ENCODE data around the gene RPRD1B.

The RPRD1B gene

DNA sequence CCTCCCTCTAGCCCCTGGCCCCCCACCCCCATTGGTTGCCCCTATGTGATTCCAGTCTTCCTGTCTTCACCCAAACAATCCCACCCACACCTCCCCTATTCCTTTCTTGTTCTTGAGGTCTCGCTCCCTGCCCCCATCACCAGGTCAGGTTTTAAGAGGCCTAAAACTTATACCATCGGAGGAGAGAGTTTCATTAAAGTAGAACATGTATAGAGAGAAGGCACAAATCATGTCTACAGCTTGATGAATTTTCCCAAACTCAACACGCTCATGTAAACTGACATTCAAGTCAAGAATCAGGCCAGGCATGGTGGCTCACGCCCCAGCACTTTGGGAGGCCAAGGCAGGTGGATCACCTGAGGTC, 87.1 kb downstream of the RPRD1B start:
- DNase-seq (ENCODE audit: low spot score): no peak

DNA sequence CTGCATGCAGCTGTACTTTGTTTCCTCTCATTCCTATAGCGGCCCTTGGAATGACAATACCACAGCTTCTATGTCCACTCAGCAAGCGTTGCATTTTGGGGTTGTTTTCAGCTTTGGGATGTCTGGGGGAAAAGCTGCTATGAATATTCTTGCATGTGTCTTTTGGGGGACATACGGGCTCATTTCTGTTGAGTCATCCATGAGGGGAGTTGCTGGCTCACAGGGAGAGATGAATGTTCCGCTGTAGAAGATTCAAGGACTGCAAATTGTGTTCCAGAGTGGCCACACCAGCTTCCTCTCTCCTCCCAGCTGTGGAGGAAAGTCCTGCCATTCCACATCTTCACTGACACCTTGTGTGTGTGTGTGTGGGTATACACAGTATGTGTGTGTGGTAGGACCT, 88.2 kb downstream of the RPRD1B start:
- no peak for DNase-seq (ENCODE audit: low spot score)

DNA sequence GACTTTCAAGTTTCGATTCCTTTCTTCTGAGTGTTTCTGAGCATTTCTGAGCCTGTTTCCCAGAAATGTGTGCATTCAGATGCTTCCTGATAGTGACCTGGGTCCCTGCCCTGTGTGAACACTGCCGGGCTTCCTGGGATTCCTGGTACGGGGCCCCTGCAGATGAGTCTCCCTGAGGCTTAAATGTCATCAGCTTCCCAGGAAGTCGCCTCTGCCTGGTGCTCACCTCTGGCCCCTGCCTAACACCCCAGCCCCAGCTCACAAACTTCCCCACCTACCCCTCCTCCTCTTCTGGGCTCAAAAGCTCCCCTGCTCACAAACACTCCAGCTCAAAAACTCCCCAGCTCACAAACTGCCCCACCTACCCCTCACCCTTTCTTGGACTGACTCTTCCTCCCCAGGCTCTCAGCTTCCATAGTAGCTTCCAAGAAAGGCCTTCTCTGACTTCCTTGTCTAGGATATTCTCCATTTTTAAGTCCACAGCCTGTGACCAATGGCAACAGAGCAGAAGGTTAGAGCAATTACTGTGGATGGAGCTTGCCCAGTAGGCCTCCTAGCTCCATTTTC, 89.6 kb downstream of the RPRD1B start:
- no peak for DNase-seq (ENCODE audit: low spot score)

DNA sequence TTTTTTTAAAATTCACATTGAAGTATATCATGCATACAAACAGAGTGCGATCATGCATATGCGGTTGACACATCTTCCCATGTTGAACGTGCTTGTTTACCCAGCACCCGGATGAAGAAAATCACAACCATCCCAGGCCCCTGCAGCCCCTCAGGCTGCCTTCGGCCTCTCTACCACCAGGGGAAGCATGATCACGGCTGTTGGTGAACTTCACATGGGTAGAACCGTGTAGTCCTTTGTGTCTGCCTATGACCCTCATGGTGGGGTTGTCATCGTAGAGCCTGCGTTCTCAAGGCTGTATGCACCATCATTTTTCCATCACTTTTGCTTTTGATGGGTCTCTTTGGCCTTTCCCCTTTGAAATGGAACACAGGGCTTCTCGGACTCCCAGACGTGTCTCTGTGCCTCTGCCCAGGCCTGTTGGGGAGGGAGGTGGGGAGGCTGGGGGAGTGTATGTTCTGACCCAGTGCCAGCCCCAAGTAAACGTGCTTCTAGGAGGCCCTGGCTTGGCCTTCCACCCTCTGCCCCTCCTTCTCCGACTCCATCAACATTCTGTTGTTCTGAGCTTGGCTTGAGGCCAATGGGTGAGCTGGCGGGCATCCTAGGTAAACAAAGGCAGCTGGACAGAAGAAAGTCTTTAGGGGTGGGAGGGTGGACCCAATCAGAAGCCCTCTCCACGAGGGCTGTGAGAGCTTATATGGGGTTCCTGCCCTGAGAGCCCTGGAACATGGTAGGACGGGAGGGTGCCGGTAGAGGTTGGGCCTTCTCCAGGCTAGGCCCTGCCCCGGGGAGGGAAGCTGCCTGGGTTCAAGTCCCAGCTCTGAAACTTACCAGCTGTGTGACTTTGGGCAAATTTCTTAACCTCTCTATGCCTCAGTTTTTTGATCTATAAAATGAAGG, 91.9 kb downstream of the RPRD1B start:
- peak; percentile 18 for DNase-seq (ENCODE audit: low spot score)

DNA sequence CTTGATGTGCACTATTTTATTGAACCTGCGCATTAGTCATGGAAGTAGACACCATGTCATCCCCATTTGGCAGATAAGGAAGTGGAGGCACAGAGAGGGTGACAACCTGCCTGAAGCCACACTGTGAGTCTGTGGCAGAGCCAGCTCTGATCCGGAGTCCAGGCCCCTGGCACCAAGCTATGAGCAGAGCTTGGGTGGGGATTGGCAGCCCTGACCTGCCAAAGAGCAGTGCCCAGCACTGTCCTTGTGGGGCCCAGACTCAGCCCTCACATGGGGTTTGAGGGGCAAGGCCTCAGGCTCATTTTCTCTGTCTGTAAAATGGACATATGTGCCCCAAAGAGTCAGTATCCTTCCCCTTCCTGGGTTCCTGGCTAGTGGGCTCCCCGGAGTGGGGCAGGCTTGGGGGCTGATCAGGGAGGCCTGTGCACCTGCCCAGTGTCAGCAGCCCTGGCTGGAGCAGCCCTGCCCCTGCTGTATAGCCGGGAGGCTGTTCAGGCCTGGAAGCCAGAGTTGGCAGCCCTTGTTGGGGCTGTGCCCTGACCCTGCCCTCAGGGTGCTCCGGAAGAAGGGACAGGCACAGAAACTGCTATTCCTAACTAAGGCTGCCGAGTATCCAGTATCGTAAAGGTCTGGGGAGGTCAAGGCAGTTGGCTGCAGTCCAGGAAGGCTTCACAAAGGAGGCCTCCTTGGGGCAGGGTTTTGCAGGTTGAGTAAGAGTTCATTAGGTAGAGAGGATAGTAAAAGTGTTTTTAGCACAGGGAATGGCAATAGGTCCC, 92.8 kb downstream of the RPRD1B start:
- DNase-seq (ENCODE audit: low spot score): no peak

DNA sequence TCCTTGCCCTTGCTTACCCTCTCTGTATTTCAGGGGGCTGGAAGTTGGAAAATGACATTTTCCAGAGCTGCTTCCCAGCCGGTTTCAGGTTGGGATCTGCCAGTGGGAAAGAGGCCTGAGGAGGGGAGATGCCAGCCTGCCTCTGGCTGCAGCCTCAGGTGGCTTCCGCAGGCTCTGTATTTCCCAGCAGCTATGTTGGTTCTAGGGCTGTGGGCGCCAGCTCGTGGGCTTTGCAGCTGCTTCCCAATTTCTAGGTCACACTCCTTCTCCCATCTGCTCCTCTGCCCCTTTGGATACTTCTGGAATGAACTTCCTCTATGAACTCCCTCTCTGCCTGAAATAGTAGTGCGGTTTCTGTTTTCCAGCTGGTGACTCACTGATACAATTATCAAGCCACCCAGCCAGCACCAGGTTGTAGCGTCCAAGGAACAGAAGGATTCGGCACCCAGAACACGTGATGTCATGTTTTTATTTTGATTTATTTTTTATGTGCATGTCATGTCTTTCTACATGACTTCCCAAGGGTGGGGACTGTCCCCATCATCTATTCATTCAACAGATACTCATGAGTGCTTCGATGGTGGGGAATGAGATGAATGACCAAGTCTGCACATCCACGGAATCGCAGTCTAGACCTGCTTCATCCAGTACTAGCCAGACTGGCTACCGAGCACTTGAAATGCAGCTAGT, 93.5 kb downstream of the RPRD1B start:
- no peak for DNase-seq (ENCODE audit: low spot score)

DNA sequence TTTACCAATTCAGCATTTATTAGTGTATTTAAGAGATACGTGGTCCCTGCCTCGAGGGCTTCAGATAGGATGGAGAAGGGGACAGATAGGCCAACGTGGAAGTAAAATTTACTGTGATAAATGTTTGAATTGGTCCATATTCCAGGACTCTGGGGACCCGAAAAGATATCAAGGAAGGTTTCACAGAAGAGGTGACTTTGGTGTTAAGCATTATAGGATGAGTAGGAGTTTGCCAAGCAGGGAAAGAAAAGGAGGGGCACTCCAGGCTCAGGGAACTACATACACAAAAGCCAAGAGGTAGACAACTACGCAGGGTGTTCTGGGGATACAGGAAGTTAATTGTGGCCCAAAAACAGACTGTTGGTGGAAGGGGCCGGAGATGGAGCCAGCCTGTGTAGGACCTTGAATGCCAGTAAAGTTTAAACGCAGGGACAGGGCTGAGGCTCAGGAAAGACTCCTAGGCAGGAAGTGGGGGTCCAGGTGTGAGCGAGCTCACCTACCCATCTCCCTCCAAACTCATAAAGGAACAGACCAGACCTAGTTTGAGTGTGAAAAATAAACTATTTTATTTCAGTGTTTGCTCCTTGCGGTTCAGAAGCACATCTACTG, 94.5 kb downstream of the RPRD1B start:
- DNase-seq (ENCODE audit: low spot score): no peak

DNA sequence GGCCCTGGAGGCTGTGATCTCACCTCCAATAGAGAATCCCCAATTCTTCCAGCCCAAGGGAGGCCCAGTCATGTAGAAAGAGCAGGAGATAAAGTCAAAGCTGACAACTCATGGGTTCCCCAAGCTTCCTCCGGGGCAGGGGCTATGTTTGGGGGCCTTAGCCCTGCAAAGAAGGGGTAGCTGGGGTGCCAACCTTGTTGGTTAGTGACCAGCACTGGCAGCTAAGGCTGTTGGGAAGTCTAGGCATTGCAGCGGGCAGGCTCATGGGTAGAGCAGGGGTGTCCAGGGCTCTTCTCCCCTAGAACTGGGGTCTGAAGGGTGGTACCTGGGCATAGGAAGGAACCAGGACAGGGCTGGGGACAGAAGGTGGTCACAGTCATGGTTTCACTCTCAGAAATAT, 95.1 kb downstream of the RPRD1B start:
- no peak for DNase-seq (ENCODE audit: low spot score)

DNA sequence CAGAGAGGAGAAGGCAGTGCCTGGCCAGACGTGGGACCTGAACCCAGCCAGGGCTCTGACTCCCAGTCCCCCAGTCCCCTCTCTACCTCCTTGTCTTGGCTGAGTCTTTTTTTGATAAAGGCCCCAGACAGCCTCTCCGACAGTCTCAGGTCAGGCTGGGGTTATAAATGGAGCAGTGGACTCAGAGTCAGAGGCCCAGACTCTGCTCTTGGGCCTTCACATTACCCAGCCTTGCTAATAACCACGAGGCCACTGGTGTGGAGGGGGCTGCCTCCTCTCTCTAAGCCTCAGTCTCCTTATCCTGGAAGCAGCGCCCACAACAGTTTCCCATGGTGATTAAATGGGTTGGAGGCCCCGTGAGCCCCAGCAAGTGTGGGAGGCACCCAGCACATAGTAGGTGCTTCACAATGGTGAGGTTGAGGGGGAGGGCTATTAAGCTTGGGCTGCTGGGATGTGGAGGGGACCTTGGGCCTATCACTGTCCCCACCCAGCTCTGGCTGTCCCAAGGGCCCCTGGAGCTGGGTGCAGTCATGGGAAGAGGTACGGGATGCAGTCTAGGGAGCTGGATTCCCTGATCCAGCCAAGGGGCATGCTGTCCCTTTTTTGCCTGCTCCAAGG, 95.8 kb downstream of the RPRD1B start:
- no peak for DNase-seq (ENCODE audit: low spot score)

DNA sequence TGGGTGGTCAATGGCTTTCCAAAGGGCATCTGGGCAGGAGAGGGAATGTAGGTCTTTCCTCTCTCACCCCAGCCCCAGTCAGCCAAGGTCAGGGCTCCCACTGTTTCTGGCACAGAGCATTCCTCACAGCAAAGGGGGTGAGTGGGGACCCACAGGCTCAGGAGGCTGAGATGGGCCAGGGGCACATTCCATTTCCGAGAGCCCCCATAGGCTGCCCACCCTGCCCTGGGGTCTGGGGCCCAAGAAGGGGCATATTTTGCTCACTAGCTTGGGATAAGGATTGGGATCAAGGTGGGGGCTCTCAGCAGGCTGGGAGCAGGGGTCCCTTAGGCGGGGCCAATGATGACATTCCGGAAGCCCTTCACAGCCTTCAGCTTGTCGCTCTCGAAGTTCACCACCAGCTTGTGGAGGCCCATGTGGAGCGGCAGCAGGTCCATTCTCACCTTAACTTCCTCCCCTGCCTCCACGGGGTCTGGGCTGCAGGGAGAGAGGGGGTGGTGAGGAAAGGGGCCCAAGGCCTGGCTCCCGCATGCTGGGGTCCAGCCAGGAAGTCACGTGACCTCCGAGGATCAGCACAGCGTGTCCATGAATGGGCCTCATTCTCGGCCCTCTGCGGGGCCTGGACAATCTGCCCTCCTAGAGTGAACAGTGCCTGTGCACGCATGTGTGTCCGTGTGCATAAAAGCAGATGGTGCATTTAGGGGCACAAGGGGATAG, 96.5 kb downstream of the RPRD1B start:
- DNase-seq (ENCODE audit: low spot score): no peak

DNA sequence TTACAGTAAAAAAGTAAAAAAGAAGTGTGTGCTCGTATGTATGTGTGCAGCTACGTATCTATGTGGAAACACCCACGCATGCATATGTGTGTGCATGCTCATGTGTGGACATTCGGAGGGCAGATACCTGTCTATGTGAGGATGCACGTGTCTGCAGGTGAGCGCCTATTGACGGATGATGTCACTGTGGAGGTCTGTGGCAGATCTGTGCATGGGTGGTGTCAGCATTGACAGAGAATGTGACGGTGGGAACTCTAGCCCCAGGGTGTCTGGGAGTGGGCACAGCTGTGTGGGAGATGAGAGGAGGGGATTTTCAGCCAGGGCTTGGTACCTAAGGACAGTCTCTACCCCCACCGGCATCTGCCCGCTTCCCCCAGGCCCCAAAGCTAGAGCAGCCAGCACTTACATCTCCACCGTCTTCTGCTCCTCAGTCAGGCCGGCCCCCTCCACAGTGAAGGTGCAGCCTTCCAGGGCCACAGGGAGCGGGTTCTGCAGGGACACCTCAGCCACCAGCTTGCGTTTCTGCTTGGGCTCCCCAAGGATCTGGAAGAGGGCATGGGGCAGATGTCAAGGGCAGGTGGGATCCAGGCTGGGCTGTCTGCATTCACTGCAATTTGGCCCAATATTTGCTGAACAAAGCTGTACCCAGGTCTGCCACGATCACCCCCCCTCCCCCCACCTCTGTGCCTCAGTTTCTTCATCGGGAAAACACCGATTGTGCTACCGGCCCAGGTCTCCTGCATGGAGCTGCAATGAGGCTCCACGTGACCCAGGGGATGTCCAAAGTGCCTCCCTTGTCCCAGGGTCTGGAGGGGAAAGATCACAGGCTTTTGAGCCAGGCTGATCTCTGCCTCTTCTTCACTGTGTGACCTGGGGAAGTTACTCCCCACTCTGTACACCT, 97.4 kb downstream of the RPRD1B start:
- DNase-seq (ENCODE audit: low spot score): no peak

DNA sequence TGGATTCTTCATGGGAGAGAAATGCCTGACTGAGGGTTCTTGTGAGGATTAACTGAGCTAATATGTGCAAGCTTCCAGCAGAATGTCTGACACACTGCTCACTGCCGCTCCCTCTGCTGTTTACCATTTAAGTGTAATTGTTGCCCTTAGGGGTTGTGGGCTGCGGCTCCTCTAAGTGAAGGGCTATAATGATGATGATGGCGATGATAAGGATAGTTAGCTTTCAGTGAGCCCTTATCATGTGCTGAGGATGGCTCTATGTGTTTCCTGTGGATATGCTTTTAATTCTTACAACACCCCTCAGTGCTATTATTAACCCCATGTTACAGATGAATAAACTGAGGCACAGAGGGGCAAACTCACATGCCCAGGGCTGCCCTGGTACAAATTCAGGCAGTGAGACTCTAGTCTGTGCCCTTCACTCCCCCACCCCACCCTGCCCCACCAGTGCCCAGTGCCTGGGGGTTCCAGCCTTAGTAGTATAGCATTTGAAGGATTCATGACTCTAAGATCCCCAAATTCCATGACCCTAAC, 98.1 kb downstream of the RPRD1B start:
- no peak for DNase-seq (ENCODE audit: low spot score)

DNA sequence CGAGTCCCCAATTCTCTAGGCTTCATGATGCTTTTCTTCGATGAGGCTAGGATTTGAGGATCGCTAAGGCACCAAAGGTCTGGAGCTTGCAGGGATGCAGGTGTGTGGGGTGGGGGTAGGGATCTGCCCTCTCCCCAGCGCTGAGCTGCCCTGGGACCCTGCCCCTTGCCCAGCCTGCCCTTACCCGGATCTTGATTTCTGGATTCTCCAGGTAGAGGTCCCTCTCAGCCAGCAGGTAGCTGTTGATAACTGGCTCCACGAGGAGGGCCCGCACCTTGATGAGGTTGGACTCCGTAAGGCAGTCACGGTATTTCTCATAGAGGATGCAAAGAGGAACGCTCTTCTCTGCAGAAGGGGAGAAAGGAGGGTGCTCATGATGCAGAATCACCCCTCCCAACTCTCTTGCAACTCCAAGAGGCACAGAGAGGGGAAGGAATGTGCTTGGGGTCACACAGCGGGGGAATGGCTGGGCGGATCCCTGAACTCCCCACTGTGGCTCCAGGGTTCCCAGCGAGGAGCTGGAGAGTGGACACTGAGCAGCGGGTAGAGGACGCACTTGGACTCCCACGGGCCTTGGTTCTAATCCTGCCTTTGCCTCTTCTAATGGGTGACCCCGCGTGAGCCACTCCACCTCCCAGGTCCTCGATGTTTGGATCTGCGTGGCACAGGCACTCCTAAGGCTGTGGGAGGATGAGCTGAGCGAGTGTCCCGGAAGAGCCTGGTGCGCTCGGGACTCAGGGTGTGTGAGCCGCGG, 98.8 kb downstream of the RPRD1B start:
- DNase-seq (ENCODE audit: low spot score): no peak

DNA sequence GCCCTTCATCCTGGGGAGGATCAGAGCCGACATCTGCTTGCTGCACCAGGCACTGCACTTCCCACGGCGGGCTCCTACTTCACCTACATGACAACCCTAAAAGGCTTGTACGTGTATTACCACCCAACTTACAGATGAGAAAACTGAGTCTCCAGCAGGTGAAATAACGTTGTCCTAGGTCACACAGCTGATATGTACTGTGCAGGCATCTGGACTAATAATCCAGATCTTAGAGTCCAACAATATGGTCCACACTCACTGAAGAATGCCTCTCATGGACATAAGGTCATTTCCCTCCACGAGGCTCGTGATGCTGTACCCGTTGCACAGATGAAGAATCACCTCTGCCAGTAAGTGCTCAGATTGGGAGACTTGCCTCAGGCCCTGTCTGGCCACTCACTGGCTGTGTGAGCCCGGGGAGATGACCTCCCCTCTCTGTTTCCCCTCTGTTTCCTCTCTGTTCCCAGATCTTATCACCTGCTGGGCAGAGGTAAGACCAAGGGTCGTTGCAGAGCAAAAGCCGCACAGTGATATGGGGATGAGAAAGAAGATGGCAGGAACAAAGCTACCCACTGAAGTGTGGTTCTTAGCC, 99.5 kb downstream of the RPRD1B start:
- DNase-seq (ENCODE audit: low spot score): no peak

DNA sequence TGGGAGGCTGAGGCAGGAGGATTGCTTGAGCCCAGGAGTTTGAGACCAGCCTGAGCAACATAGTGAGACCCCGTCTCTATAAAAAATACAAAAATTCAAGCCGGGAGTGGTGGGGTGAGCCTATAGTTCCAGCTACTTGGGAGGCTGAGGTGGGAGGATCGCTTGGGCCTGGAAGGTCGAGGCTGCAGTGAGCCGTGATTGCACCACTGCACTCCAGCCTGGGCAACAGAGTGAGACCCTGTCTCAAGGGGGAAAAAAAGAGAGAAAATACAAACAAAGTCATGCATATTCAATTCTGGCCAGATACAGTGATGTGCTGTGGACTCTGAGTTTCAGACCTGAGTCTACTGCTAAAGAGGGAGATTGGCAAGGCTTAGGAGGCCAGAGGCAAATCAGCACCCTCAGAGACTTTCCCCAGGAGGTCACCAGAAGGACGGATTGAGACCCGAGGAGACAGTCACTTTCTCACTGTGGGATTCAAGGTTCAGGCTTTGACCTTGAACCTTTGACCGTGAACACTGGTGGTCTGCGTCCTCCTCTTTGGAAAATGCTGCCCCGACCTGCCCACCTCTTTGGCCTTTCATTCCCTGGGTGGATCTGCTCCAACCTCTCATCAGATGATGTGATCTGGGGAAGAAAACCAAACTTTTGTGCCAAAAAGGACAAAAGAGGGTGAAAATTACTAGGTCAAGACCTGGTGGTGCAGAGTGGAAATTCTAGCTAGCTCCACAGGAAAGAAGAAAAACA, 100.3 kb downstream of the RPRD1B start:
- no peak for DNase-seq (ENCODE audit: low spot score)

DNA sequence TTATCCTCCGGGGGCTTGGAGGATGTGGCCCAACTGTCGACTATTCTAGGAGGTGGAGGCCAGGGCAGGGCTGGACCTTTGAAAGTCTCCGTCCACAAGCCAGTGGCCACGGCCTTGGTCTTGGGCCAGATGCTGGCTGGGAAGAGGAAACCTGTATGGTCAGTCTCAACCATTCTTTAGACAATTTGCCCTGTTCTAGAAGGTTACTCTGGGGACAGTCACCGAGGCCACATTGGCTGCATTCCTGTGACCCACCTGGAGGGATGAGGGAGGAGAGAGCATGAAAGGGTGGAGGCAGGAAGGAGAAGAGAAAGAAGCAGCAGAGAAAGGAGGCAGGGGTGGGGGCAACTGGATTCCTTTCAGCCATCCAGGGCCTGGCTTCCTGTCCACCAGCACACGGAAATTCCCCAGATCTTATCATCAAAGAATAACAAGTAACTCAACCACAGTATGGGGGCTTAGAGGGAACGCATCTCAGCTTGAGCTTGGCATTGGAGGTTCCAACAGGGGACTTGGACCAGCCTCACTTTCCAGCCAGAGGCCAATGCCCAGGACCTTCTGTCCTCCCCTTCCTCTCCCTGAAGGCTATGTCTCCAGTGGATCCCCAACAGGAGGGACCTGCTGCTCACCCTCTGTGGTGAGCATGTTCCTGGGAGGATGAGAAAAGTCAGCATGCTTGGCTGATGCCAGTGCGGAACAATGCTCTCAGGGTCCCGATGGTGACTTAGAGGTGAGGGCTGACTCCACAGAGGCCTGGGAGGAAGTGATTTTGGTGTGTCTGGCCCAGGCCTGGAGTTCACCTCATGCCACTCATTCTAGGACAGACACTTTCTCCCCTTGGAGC, 101.1 kb downstream of the RPRD1B start:
- no peak for DNase-seq (ENCODE audit: low spot score)

DNA sequence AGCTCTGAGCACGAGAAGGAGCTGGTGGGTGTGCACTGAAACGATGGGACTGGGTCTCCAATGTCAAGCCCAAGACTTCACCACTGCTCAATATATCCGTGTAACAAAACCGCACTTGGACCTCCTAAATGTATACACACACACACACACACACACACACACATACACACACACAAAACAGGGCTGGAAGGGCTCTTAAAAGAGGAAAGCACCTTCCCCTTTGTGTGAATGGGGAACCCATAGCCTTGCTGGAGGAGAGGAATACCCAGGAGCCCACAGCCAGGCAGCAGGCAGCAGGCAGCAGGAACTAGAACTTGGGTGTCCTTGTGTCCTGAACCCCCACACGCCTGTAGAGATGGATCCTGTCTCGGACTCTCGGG, 101.7 kb downstream of the RPRD1B start:
- no peak for DNase-seq (ENCODE audit: low spot score)

Measured in globus pallidus (tissue), 1 donor.